Heart right ventricle (tissue), 16 donors: ENCODE data around the gene FILIP1L. TPM values are rescaled to one million over a fixed set of nuclear protein-coding genes. Genes with fewer than 3 reads are reported as not detected.

ENCODE experiments used
- ATAC-seq, 8 donors: fragments of 200-7000 bp; cut with Tn5 transposase; one replicate each; pipeline ENCODE4 v1.9.1; 2020; ENCODE audit warnings: mild to moderate bottlenecking in 8 of 8, moderate library complexity in 8 of 8, moderate number of reproducible peaks in 1 of 8
- DNase-seq, 2 donors: peaks; one replicate each; pipeline ENCODE4 v3.0.0-alpha.2; 2020
- H3K27ac ChIP-seq, 10 donors: fragments of 200-600 bp; sonication (generic) in 2 of 10; one replicate each; pipeline versions ENCODE4 v1.5.0 to v1.8.0; 2020 to 2022; ENCODE audit warnings: mild to moderate bottlenecking in 3 of 10
- H3K27me3 ChIP-seq, 7 donors: fragments of 200-600 bp; one replicate each; pipeline ENCODE4 v1.8.0; 2021 to 2022; ENCODE audit warnings: mild to moderate bottlenecking in 2 of 7
- H3K36me3 ChIP-seq, 9 donors: fragments of 200-600 bp; sonication (generic) in 1 of 9; one replicate each; pipeline versions ENCODE4 v1.5.0 to v1.8.0; 2020 to 2022; ENCODE audit warnings: mild to moderate bottlenecking in 2 of 9
- H3K4me1 ChIP-seq, 9 donors: fragments of 200-600 bp; sonication (generic) in 1 of 9; one replicate each; pipeline versions ENCODE4 v1.5.0 to v1.8.0; 2020 to 2022; ENCODE audit warnings: mild to moderate bottlenecking in 4 of 9
- H3K4me3 ChIP-seq, 10 donors: fragments of 200-600 bp; sonication (generic) in 2 of 10; one replicate each; pipeline versions ENCODE4 v1.5.0 to v1.8.0; 2020 to 2022; ENCODE audit warnings: mild to moderate bottlenecking in 7 of 10, moderate library complexity in 2 of 10
- H3K9me3 ChIP-seq, 11 donors: fragments of 200-600 bp in 10 of 11; sonication (generic) in 2 of 11; one replicate each; pipeline versions ENCODE4 v1.5.0 to v1.8.0; 2013 to 2022; ENCODE audit warnings: mild to moderate bottlenecking in 2 of 11, control low read depth in 1 of 11, moderate library complexity in 1 of 11
- CTCF ChIP-seq, 9 donors: fragments of 200-600 bp; sonication (generic) in 2 of 9; IDR thresholded peaks; one replicate each; pipeline versions ENCODE4 v1.5.0 to v1.8.0; 2021 to 2022; ENCODE audit warnings: antibody characterized with exemption in 9 of 9, mild to moderate bottlenecking in 5 of 9, moderate library complexity in 1 of 9
- WGBS, 2 donors: extraction: QIAGEN DNeasy Blood & Tissue Kit; methylation state at CpG; one replicate each; pipeline ENCODE4 v1.1.7; 2013; ENCODE audit warnings: inconsistent platforms in 1 of 2; 5-methylcytosine and 5-hydroxymethylcytosine counted together
- intact Hi-C, 10 donors: fragments of 100-400 bp; cut with DNase I; formaldehyde crosslinking; loops; one replicate each; pipeline versions ENCODE4 v1.11.1 to v1.14.2; 2022
- polyA plus RNA-seq, 2 donors: library from polyadenylated mRNA; stranded (reverse); fragments of 200-250 nt; gene quantifications; one replicate each; pipeline ENCODE4 v1.2.3, GENCODE V29; 2013
- total RNA-seq, 10 donors: library from RNA; stranded (reverse); fragmentation: NEBNext Ultra II Directional in 3 of 10; extraction: Animal tissue kit (Norgen Biotek cat#: 25700) in 3 of 10; gene quantifications; one replicate each; pipeline versions ENCODE4 v1.2.1 to v1.2.4, GENCODE V29; 2021 to 2023
- donor health status: Arrhythmogenic right ventricular cardiomyopathy.
- donor health status: ischemic (EF 13 %, LVEDD 7.1; RV severe dilation, severe dysfunction).
- donor health status: healthy with polysubstance abuse.
- donor health status: DM: no; HTN: yes; CAD: no.
- donor health status: DM: no; HTN: no; CAD: no.
- donor health status: ischemic (EF 25% LVEDD 6.9; RV normal size, moderate dysfunction).
- donor health status: ischemic (EF 25% LVEDD 5.7; RV mildly dilated, moderate dysfunction).
- donor health status: healthy.
- donor health status: DM: yes; HTN: yes; CAD: no.
- donor health status: Ischemic cardiomyopathy.
- donor health status: ischemic (EF 35%, LVEDD 5.7; RV mildly dilated, moderate dysfunction).
- donor health status: nonischemic (EF 11% LVEDD 7.7; RV severe dilation, severe dysfunction).
- donor health status: DM: yes; HTN: yes; CAD: no.
- donor health status: PGD.
- donor health status: ischemic (EF 29% LVEDD 5.4; RV normal size, mild dysfunction).
- donor health status: nonischemic (EF 23%, LVEDD 6.1; RV moderate dilation, normal function).

The FILIP1L gene
- total and polyA plus RNA-seq, 12 donors = 15.9 to 134 (median 64.3) TPM

DNA sequence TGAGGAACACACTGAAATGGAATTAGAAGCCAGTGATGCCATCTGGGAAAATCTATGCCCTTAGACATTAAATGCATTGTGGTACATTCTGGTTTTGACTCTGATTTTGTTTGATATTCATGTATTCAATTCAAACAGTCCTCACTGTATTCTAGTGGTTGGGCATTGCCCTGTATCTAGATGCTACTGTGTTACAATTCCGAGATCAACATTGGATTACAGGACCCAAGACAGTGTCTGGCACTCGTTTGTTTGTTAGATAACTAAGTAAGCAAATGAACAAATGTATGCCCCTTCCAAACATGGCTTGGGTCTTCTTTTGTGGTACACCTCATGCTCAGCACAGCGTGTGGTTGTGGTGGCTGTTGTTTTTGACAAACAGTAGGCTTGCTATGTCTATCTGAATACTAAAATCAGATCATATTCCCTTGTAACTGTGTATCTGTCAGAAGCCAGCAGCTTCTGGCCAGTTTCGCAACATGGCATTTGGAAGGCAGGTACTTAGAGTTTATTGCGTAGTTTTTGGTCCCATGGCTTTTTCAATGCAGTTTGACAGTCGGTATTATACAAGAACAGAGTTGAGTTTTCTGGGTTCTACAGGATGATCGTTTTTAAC is 5.7 kb downstream of the FILIP1L start:
- DNase-seq (no peak), ATAC-seq (no peak)
- Histone ChIP-seq H3K27me3 (no peaks in the 10 kb centered on the region), H3K9me3 (no peaks in the 10 kb centered on the region), H3K27ac (peak overlapping the region in 1 of 10 donors; percentile 42), H3K36me3 (no peaks in the 10 kb centered on the region), H3K4me1 (peaks cover 4 to 65% (median 38%) of the 10 kb centered on the region in 9 donors), H3K4me3 (no peak overlapping the region)
- no peak for TF ChIP-seq CTCF (IDR thresholded peaks at IDR 0.05)
- intact Hi-C loops = no loop called here
- 86 to 92% methylated on average over 7 of the region's 7 CpGs for WGBS, 2 donors

DNA sequence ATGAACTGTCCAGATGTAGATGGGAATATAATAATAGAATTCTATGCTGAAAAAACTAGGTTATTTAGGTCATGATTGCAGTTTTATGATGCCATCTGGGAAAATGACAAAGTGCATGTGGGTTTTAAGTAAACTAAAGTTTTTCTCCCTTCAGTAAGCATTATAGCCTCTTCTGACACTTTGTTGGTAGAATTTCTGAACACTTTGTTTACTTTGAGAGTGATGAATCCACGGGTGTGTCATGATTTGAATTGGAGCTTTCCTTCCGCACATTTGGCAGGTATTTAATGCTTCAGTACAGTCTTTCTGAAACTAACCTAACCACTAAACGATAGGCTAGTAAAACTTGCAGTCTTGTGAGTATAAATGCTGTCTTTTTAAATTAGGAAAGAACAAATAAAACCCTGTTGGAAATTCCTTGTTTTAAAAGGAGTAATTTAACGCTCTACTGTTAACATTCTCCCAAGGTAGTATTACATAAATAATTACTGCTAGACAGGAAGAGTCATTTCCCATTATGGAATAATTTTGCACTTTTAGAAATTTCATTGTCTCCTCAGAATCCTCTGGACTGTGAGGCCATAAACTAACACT is 7.0 kb downstream of the FILIP1L start:
- peaks cover 4 to 77% (median 49%) of the 10 kb centered on the region in 9 donors for H3K4me1 ChIP-seq
- H3K36me3 ChIP-seq = no peaks in the 10 kb centered on the region
- peak overlapping the region in 4 of 10 donors; percentile 17 to 42 (median 34) for H3K27ac ChIP-seq
- ATAC-seq (no peak), DNase-seq (no peak)
- H3K4me3 ChIP-seq = no peak overlapping the region
- no peaks in the 10 kb centered on the region for H3K9me3 ChIP-seq
- TF ChIP-seq CTCF (IDR thresholded peaks at IDR 0.05) = no peak
- H3K27me3 ChIP-seq = no peaks in the 10 kb centered on the region
- WGBS, 2 donors = 51 to 61% methylated on average over 4 of the region's 4 CpGs
- intact Hi-C loops = no loop called here

DNA sequence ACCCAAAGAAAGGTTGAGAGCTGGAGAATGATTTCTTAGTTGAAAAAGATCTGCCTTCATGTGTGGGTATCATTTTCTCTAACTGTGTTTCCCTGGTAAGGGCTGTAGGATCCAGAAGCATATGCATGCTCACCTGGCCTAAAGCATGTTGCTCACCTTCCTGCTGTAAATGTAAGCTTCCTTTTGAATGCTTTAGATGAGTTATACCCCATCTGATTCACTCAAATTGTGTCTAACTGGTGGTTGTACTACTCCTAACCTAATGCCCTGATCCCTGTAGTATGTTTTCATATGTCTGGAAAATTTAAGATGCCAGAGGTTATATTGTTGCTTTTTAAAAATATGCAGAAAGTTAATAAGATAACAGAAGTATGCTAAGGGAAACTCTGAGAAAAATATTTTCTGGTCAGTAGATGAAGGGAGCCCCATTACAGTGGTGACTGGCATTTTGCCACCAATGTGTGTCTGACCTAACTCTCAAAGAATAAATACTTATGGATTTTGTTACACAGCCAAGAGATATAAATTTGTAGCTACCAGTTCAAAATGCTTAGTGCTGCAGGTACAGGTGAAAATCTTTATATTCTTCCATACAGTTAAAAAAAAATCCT is 7.7 kb downstream of the FILIP1L start:
- no peak overlapping the region for H3K4me3 ChIP-seq
- H3K9me3 ChIP-seq = no peaks in the 10 kb centered on the region
- DNase-seq (no peak), ATAC-seq (no peak)
- peaks cover 4 to 77% (median 49%) of the 10 kb centered on the region in 9 donors for H3K4me1 ChIP-seq
- no peaks in the 10 kb centered on the region for H3K27me3 ChIP-seq
- TF ChIP-seq CTCF (IDR thresholded peaks at IDR 0.05) = no peak
- peak overlapping the region in 4 of 10 donors; percentile 28 to 71 (median 46) for H3K27ac ChIP-seq
- no peaks in the 10 kb centered on the region for H3K36me3 ChIP-seq
- intact Hi-C loops = no loop called here

DNA sequence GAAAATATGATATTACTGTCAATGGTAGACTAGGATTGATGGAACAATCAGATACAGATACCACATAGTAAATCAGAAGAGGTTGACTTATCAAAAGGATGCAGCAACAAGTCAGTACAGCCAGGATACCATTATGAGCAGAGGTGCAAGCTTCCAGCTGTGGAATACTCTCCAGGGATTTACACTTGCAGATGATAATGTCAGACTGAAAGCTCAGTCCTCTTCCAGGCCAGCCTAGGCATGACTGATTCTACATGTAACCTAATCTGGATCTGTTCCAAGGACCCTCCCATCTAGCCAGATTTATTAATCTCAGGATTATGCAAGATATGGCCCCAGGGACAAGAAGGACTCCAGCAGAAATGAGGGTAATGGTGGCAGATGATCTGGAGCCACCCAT is 8.2 kb downstream of the FILIP1L start:
- H3K27ac ChIP-seq = peak overlapping the region in 4 of 10 donors; percentile 20 to 71 (median 56)
- H3K4me3 ChIP-seq = no peak overlapping the region
- TF ChIP-seq CTCF (IDR thresholded peaks at IDR 0.05) = no peak
- H3K27me3 ChIP-seq = no peaks in the 10 kb centered on the region
- intact Hi-C loops = no loop called here
- DNase-seq = no peak
- ATAC-seq = peak in 1 of 8 donors; percentile 27
- H3K36me3 ChIP-seq = no peaks in the 10 kb centered on the region
- no peaks in the 10 kb centered on the region for H3K9me3 ChIP-seq
- H3K4me1 ChIP-seq = peaks cover 4 to 75% (median 49%) of the 10 kb centered on the region in 9 donors
